WERI-Rb-1 (cell line): ENCODE measurements around the gene UTP14C.
"Not testable (repeated sequence)": the region's sequence is repeated elsewhere in the genome, so short reads cannot be mapped to it uniquely, and the experiment has no call there.

Source experiments
- DNase-seq: peaks from one replicate; pipeline ENCODE4 v3.0.0-alpha.2; 2020
- H3K27ac ChIP-seq: fragments of 250-450 bp; sonication (Bioruptor Pico); 2 replicates; pipeline ENCODE4 v1.5.1; 2020; ENCODE audit warnings: mild to moderate bottlenecking, moderate library complexity
- H3K27me3 ChIP-seq: fragments of 250-450 bp; sonication (Bioruptor Pico); 2 replicates; pipeline ENCODE4 v1.5.1; 2021; ENCODE audit warnings: mild to moderate bottlenecking, low read depth, moderate library complexity; ENCODE audit not compliant: insufficient read depth, severe bottlenecking
- H3K36me3 ChIP-seq: fragments of 250-450 bp; sonication (Bioruptor Pico); 2 replicates; pipeline ENCODE4 v1.5.1; 2020; ENCODE audit warnings: mild to moderate bottlenecking, moderate library complexity
- H3K4me3 ChIP-seq: 2 replicates; pipeline ENCODE4 v1.5.1; 2011; ENCODE audit warnings: low read depth, mild to moderate bottlenecking, control low read depth, low read length
- H3K9me3 ChIP-seq: fragments of 250-450 bp; sonication (Bioruptor Pico); 2 replicates; pipeline ENCODE4 v1.5.1; 2021; ENCODE audit warnings: mild to moderate bottlenecking, moderate library complexity; ENCODE audit not compliant: severe bottlenecking
- CTCF ChIP-seq: IDR thresholded peaks from 2 replicates; pipeline ENCODE4 v1.5.1; 2011; ENCODE audit warnings: low read depth, mild to moderate bottlenecking, control low read depth, inconsistent platforms, low read length

Gene UTP14C

GRCh38 chr13:51981355-51981754 is 43.1 kb upstream of the UTP14C start:
- TF ChIP-seq CTCF: no peak
- Histone ChIP-seq H3K4me3 (no peak overlapping the region), H3K36me3 (no peaks in the 10 kb centered on the region), H3K27me3 (no peaks in the 10 kb centered on the region), H3K27ac (no peak overlapping the region), H3K9me3 (no peaks in the 10 kb centered on the region)
- no peak for DNase-seq

GRCh38 chr13:51983292-51983691 is 41.2 kb upstream of the UTP14C start:
- not testable (repeated sequence) for H3K36me3 ChIP-seq, H3K9me3 ChIP-seq, H3K27me3 ChIP-seq, DNase-seq, H3K27ac ChIP-seq, H3K4me3 ChIP-seq

GRCh38 chr13:51984904-51985303 is 39.6 kb upstream of the UTP14C start:
- H3K27me3 ChIP-seq, DNase-seq, H3K4me3 ChIP-seq, H3K9me3 ChIP-seq, H3K27ac ChIP-seq, H3K36me3 ChIP-seq: not testable (repeated sequence)

GRCh38 chr13:51988988-51989618 is 35.4 kb upstream of the UTP14C start:
- Histone ChIP-seq H3K36me3 (no peaks in the 10 kb centered on the region), H3K27ac (no peak overlapping the region), H3K27me3 (no peaks in the 10 kb centered on the region), H3K4me3 (no peak overlapping the region), H3K9me3 (no peaks in the 10 kb centered on the region)
- DNase-seq: no peak
- no peak for TF ChIP-seq CTCF

GRCh38 chr13:51993713-51994112 is 30.8 kb upstream of the UTP14C start:
- H3K9me3 ChIP-seq: no peaks in the 10 kb centered on the region
- DNase-seq: no peak
- H3K4me3 ChIP-seq: no peak overlapping the region
- H3K27ac ChIP-seq: no peak overlapping the region
- no peak for TF ChIP-seq CTCF
- no peaks in the 10 kb centered on the region for H3K27me3 ChIP-seq
- H3K36me3 ChIP-seq: no peaks in the 10 kb centered on the region

- peak; percentile 66 for DNase-seq
Observed at GRCh38 chr13:51995677-51996551, 28.6 kb upstream of the UTP14C start.

More at GRCh38 chr13:51995677-51996551, 28.6 kb upstream of the UTP14C start:
- Histone ChIP-seq H3K4me3 (no peak overlapping the region), H3K9me3 (no peaks in the 10 kb centered on the region), H3K36me3 (no peaks in the 10 kb centered on the region), H3K27ac (peak overlapping the region; percentile 44), H3K27me3 (no peaks in the 10 kb centered on the region)
- TF ChIP-seq CTCF: peak; percentile 33; the same call in 1 of the 2 replicates
